Hindlimb muscle (tissue), 1 donor: Measurements from ENCODE around the gene C4A. TPM values are rescaled to one million over a fixed set of nuclear protein-coding genes. Genes with fewer than 3 reads are reported as not detected.
"Not testable (repeated sequence)": the region's sequence is repeated elsewhere in the genome, so short reads cannot be mapped to it uniquely, and the experiment has no call there.

ENCODE experiments used
- DNase-seq: peaks from one replicate; pipeline ENCODE4 v3.0.0-alpha.2; 2013
- polyA plus RNA-seq: library from polyadenylated mRNA; unstranded; fragments of 120-200 nt; gene quantifications from one replicate; pipeline ENCODE4 v1.2.1, GENCODE V29; 2013; ENCODE audit not compliant: insufficient read length

The C4A gene
- polyA plus RNA-seq, 1 donor = 55.9 TPM

- DNase-seq = no peak
These were observed 20.2 kb upstream of the C4A start for GRCh38 chr6:31961616-31962015.

GRCh38 chr6:31963921-31964320 lies 17.9 kb upstream of the C4A start:
- no peak for DNase-seq

- no peak for DNase-seq
These were observed 16.2 kb upstream of the C4A start for GRCh38 chr6:31965700-31966099.

GRCh38 chr6:31966506-31966905 lies 15.4 kb upstream of the C4A start:
- DNase-seq = no peak

- DNase-seq = no peak
These were observed 14.6 kb upstream of the C4A start for GRCh38 chr6:31966997-31967925.

- no peak for DNase-seq
These were observed 13.9 kb upstream of the C4A start for GRCh38 chr6:31967926-31968320.

GRCh38 chr6:31968326-31968725 lies 13.5 kb upstream of the C4A start:
- DNase-seq = no peak

- DNase-seq = no peak
These were observed 12.8 kb upstream of the C4A start for GRCh38 chr6:31968791-31969711.

- no peak for DNase-seq
These were observed 11.9 kb upstream of the C4A start for GRCh38 chr6:31969712-31970603.

GRCh38 chr6:31970604-31971271 lies 11.1 kb upstream of the C4A start:
- DNase-seq = no peak

- DNase-seq = no peak
These were observed 10.4 kb upstream of the C4A start for GRCh38 chr6:31971279-31971992.

GRCh38 chr6:31971993-31972708 lies 9.7 kb upstream of the C4A start, which contains the start of gene DXO:
Gene DXO, minus strand, starts transcription at chr6:31972138. Its CDS starts 463 bp downstream, at chr6:31971675.
- DNase-seq = peak; percentile 97

- peak; percentile 33 for DNase-seq
These were observed 9.0 kb upstream of the C4A start for GRCh38 chr6:31972709-31973350.

GRCh38 chr6:31976065-31976464 lies 5.8 kb upstream of the C4A start:
- not testable (repeated sequence) for DNase-seq

- no peak for DNase-seq
These were observed 3.9 kb upstream of the C4A start for GRCh38 chr6:31977816-31978431.

GRCh38 chr6:31978831-31979230 lies 3.0 kb upstream of the C4A start:
- DNase-seq = no peak

- DNase-seq = no peak
These were observed 2.5 kb upstream of the C4A start for GRCh38 chr6:31979238-31979898.

- DNase-seq = not testable (repeated sequence)
These were observed 1.5 kb upstream of the C4A start for GRCh38 chr6:31980195-31980876.
